Vagina (tissue), 2 donors: ENCODE data around the gene ULBP1. TPM values are rescaled to one million over a fixed set of nuclear protein-coding genes. Genes with fewer than 3 reads are reported as not detected.
A peak's percentile ranks its signal among the peaks of the same experiment; 100 is the strongest.
"Not testable (repeated sequence)": the region's sequence is repeated elsewhere in the genome, so short reads cannot be mapped to it uniquely, and the experiment has no call there.

Experiments
- DNase-seq, 2 donors: peaks; one replicate each; pipeline ENCODE4 v3.0.0-alpha.2; 2017; ENCODE audit errors: extremely low spot score in 2 of 2
- H3K27ac ChIP-seq: fragments of 200-600 bp; sonication (generic); one replicate; pipeline ENCODE4 v1.5.1; 2019
- H3K27me3 ChIP-seq: fragments of 200-600 bp; sonication (generic); one replicate; pipeline ENCODE4 v1.5.1; 2019
- H3K36me3 ChIP-seq, 2 donors: fragments of 200-600 bp; sonication (generic); one replicate each; pipeline ENCODE4 v1.5.1; 2017 to 2019
- H3K4me1 ChIP-seq: fragments of 200-600 bp; sonication (generic); one replicate; pipeline ENCODE4 v1.5.1; 2019
- H3K4me3 ChIP-seq, 2 donors: fragments of 200-600 bp; sonication (generic); 1 replicate in 1 of 2; 2 replicates in 1 of 2; pipeline ENCODE4 v1.5.1; 2016 to 2019
- H3K9me3 ChIP-seq: fragments of 200-600 bp; sonication (generic); one replicate; pipeline ENCODE4 v1.5.1; 2019
- POLR2A ChIP-seq, 2 donors: fragments of 450-650 bp; IDR thresholded peaks; one replicate each; pipeline ENCODE4 v1.6.1; 2017; ENCODE audit warnings: antibody characterized with exemption in 2 of 2, mild to moderate bottlenecking in 2 of 2, moderate library complexity in 2 of 2
- POLR2AphosphoS5 ChIP-seq, 2 donors: sonication (generic); formaldehyde crosslinking; IDR thresholded peaks; one replicate each; pipeline ENCODE4 v1.9.0; 2017; ENCODE audit warnings: antibody characterized with exemption in 2 of 2, mild to moderate bottlenecking in 2 of 2, low read depth in 1 of 2; ENCODE audit not compliant: insufficient read depth in 1 of 2
- intact Hi-C: fragments of 100-400 bp; cut with DNase I; formaldehyde crosslinking; loops from one replicate; pipeline ENCODE4 v1.15.1; 2023
- total RNA-seq: library from RNA; depleted of rRNA; stranded (reverse); fragments of >200 nt; gene quantifications from one replicate; pipeline ENCODE4 v1.2.3, GENCODE V29; 2016
- TF ChIP-seq, protein P1 (sequence below), 3 experiments: fragments of 450-650 bp in 2 of 3; fragments of 200-600 bp in 1 of 3; sonication (generic) in 1 of 3; IDR thresholded peaks; one replicate each; pipeline ENCODE4 v1.5.1; 2017 to 2019; ENCODE audit warnings: antibody characterized with exemption in 3 of 3, mild to moderate bottlenecking in 2 of 3, moderate library complexity in 2 of 3

ULBP1 gene
- total RNA-seq, 1 donor from 2014 or later: not detected

- no peaks in the 10 kb centered on the region for H3K27me3 ChIP-seq
- peak in 1 of 2 donors; percentile 49 for DNase-seq
- TF ChIP-seq, protein P1, sequence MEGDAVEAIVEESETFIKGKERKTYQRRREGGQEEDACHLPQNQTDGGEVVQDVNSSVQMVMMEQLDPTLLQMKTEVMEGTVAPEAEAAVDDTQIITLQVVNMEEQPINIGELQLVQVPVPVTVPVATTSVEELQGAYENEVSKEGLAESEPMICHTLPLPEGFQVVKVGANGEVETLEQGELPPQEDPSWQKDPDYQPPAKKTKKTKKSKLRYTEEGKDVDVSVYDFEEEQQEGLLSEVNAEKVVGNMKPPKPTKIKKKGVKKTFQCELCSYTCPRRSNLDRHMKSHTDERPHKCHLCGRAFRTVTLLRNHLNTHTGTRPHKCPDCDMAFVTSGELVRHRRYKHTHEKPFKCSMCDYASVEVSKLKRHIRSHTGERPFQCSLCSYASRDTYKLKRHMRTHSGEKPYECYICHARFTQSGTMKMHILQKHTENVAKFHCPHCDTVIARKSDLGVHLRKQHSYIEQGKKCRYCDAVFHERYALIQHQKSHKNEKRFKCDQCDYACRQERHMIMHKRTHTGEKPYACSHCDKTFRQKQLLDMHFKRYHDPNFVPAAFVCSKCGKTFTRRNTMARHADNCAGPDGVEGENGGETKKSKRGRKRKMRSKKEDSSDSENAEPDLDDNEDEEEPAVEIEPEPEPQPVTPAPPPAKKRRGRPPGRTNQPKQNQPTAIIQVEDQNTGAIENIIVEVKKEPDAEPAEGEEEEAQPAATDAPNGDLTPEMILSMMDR (IDR thresholded peaks at IDR 0.05): no peak
- TF ChIP-seq POLR2AphosphoS5 (IDR thresholded peaks at IDR 0.05; ENCODE audit: insufficient read depth in 1 of 2, low read depth in 1 of 2): no peak
- no peak for TF ChIP-seq POLR2A (IDR thresholded peaks at IDR 0.05)
Measured at GRCh38 chr6:150006961-150007464, 43.3 kb downstream of the ULBP1 start.

DNA sequence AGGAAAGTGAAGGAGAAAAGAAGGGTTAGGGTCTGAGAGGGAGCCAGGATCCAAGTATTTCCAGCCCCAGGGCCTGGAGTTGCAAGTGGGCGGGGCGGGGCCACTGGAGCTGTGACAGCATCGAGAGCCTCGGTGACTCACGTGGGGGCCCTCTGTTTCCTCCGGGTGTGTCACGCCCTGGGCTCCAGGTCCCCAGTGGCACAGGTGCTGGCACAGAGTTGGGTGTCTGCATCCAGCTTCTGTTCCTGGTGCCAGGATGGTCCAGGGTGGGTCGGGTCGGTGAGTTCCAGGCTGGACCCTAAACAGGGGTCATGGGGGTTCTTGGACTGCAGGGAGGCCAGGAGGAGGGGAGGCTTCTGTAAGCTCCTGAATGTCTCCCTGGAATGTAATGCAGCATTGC is 44.8 kb downstream of the ULBP1 start:
- intact Hi-C loops: no loop called here
- no peaks in the 10 kb centered on the region for H3K9me3 ChIP-seq
- no peaks in the 10 kb centered on the region for H3K36me3 ChIP-seq
- DNase-seq: peak in 1 of 2 donors; percentile 94
- TF ChIP-seq POLR2A (IDR thresholded peaks at IDR 0.05): no peak
- TF ChIP-seq POLR2AphosphoS5 (IDR thresholded peaks at IDR 0.05; ENCODE audit: insufficient read depth in 1 of 2, low read depth in 1 of 2): no peak
- TF ChIP-seq, protein P1 (IDR thresholded peaks at IDR 0.05): no peak
- no peak overlapping the region for H3K27ac ChIP-seq
- peaks cover 22% of the 10 kb centered on the region for H3K4me1 ChIP-seq
- H3K27me3 ChIP-seq: peaks cover 4% of the 10 kb centered on the region
- H3K4me3 ChIP-seq: no peak overlapping the region

More at GRCh38 chr6:150006961-150007464, 43.3 kb downstream of the ULBP1 start:
- Histone ChIP-seq H3K27ac (no peak overlapping the region), H3K4me1 (peaks cover 22% of the 10 kb centered on the region), H3K4me3 (no peak overlapping the region), H3K9me3 (no peaks in the 10 kb centered on the region), H3K36me3 (no peaks in the 10 kb centered on the region)
- intact Hi-C loops: no loop called here

DNA sequence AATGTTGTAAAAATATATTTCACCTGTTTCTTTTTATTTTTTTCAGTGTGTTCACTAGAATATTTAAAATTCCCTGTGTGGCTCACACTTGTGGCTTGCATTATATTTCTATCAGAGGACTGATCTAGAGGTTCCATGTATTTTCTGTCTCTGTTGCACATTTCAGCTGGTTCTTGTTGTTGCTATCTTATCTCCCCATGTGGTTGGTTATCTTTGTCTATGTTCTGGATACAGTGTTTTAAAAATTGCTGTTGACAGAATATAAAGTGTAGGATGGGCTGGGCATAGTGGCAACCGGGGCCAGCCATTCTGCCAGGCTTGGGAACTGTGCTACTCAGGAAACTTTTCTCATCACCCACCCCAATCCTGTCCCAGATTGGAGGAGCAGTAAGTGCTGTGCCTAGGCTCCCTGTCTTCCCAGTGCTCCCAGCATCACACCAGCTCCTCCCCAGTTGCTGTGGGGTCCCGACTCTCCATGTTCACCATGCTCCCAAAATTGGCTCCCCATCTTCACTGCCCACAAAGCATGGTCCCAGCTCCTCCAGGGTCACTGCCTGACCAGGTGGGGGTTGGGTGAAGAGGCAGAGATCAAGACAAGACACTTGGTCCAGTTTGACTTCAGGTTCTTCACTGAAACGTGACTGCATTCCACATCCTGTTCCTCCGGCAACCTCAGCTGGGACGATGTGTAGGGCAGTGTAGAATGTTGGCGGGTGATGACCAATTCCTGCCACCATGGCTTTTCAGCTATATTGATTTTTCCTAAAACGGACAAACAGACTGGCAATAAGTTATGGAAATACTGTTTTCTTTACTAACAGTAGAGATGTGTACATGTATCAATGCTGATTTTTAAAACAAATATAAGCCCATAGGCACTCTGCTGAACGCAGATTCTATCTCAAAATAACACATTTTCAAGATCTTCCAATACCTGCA is 49.4 kb downstream of the ULBP1 start:
- H3K27ac ChIP-seq, H3K27me3 ChIP-seq, H3K36me3 ChIP-seq, intact Hi-C loops, H3K4me3 ChIP-seq, H3K9me3 ChIP-seq: not testable (repeated sequence)
- H3K4me1 ChIP-seq: peaks cover 23% of the 10 kb centered on the region
- DNase-seq: peak in 1 of 2 donors; percentile 46

GRCh38 chr6:150013785-150014622 is 50.3 kb downstream of the ULBP1 start:
- H3K4me3 ChIP-seq, H3K9me3 ChIP-seq, intact Hi-C loops, H3K27me3 ChIP-seq, H3K36me3 ChIP-seq, DNase-seq, H3K27ac ChIP-seq: not testable (repeated sequence)
- H3K4me1 ChIP-seq: peaks cover 15% of the 10 kb centered on the region

DNA sequence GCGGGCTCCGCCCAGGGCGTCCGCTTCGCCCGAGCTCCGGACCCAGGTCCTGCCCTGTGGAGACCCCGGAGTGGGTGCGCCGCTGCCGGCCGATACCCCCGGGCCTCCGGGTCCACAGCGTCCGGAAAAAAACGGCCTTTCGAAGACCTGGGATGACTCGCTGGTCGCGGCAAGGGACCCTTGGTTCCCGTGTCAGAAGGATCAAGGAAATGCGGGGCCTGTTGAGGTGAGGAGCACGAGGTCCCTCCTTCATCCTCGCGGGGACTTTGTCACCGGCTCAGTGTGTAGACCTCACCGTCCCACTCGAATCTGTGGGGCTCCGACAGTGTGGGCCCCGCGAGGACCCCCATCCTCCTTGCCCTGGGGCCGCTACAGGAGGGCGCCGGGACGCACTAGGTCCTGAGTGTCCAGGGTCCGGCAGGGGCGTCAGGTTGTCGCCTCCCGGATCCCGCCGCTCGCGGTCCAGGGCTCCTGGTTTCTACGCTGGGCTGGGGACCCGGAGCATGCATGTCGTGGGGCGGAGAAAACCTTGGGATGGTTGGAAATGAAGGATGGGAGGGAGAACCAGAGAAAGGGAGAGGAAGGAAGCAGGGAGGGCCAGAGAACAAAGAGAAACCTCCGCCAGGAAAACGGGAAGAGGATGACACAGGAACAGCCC is 51.0 kb downstream of the ULBP1 start:
- H3K4me1 ChIP-seq: peaks cover 15% of the 10 kb centered on the region
- peak in 1 of 2 donors; percentile 28 for DNase-seq
- H3K9me3 ChIP-seq, H3K27me3 ChIP-seq, H3K36me3 ChIP-seq, intact Hi-C loops, H3K27ac ChIP-seq, H3K4me3 ChIP-seq: not testable (repeated sequence)

DNA sequence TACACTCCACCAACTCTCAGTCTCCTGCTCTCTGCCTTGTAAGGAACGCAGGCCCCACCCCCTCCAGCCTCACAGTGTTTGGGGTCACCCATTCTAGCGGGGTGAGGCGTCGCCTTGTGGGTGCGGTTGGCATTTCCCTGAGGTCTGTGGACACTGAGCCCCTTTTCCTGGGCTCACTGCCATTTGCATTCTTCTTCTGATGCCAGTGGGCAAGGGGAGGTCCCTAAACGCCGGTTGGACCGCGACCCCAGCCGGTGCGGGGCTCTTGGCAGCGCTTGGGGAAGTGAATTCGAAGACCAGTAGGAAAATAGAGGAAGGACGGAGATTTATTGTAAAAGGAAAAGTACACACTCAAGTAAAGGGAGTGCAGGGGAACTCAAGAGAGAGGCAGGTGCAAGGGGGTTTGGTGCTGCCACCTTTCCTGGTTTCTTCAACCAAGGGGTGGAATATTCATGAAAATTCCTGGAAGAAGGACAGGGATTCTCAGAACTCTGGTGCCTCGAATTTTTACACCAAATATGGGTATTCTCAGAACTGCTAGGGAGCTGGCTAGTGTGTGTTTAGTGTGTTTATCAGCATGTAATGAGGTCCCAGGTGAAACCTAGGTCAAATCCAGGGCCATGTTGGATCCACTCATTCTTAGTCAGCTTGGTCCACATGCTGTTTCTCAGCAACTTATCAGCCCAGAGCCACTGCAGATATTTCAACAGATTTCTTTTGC is 51.7 kb downstream of the ULBP1 start:
- not testable (repeated sequence) for H3K27me3 ChIP-seq
- peaks cover 15% of the 10 kb centered on the region for H3K4me1 ChIP-seq

More for the DNA sequence above, 51.7 kb downstream of the ULBP1 start:
- peak in 1 of 2 donors; percentile 43 for DNase-seq
- H3K27ac ChIP-seq, H3K36me3 ChIP-seq, H3K9me3 ChIP-seq, H3K4me3 ChIP-seq: not testable (repeated sequence)
- intact Hi-C loops: loop anchor here (1.0 kb wide), 1 partner anchor 79 kb away; no protein-coding TSS in a partner anchor
